Natural killer cell (primary cell): Measurements from ENCODE around the gene GATB. TPM values are rescaled to one million over a fixed set of nuclear protein-coding genes. Genes with fewer than 3 reads are reported as not detected.

Source experiments
- ATAC-seq, 3 donors: fragments of 150-1000 bp in 2 of 3; fragments of 200-7000 bp in 1 of 3; cut with Tn5 transposase; 1 replicate in 1 of 3; 2 replicates in 2 of 3; pipeline ENCODE4 v1.10.0; 2021; ENCODE audit warnings: mild to moderate bottlenecking in 2 of 3, moderate library complexity in 2 of 3
- DNase-seq, 2 donors: peaks; one replicate each; pipeline versions ENCODE4 v3.0.0 to v3.0.0-alpha.2; 2013 to 2021; ENCODE audit warnings: mixed read lengths in 1 of 2
- H3K27ac ChIP-seq: one replicate; pipeline ENCODE4 v1.5.1; 2013; ENCODE audit warnings: mild to moderate bottlenecking, low read length
- H3K27me3 ChIP-seq: one replicate; pipeline ENCODE4 v1.6.1; 2013; ENCODE audit warnings: low read length; ENCODE audit not compliant: control insufficient read depth, insufficient read depth
- H3K36me3 ChIP-seq: one replicate; pipeline ENCODE4 v1.6.1; 2013; ENCODE audit warnings: low read length; ENCODE audit not compliant: control insufficient read depth, insufficient read depth
- H3K4me1 ChIP-seq: one replicate; pipeline ENCODE4 v1.6.1; 2013; ENCODE audit warnings: low read length; ENCODE audit not compliant: control insufficient read depth, insufficient read depth
- H3K4me3 ChIP-seq: one replicate; pipeline ENCODE4 v1.5.1; 2013; ENCODE audit warnings: low read length
- H3K9me3 ChIP-seq: one replicate; pipeline ENCODE4 v1.6.1; 2013; ENCODE audit warnings: low read length; ENCODE audit not compliant: control insufficient read depth, insufficient read depth
- H3K27ac Mint-ChIP-seq, 2 donors: one replicate each; pipeline ENCODE4 v1.8.0; 2022; ENCODE audit warnings: mild to moderate bottlenecking in 2 of 2, mixed read lengths in 2 of 2, moderate library complexity in 1 of 2
- H3K27me3 Mint-ChIP-seq, 2 donors: one replicate each; pipeline ENCODE4 v1.8.0; 2022; ENCODE audit warnings: low read depth in 2 of 2, mixed read lengths in 2 of 2
- H3K36me3 Mint-ChIP-seq: one replicate; pipeline ENCODE4 v1.8.0; 2022; ENCODE audit warnings: mixed read lengths
- H3K4me1 Mint-ChIP-seq, 2 donors: one replicate each; pipeline ENCODE4 v1.8.0; 2022; ENCODE audit warnings: mixed read lengths in 2 of 2
- H3K4me3 Mint-ChIP-seq: one replicate; pipeline ENCODE4 v1.8.0; 2022; ENCODE audit warnings: mild to moderate bottlenecking, moderate library complexity, mixed read lengths
- H3K9me3 Mint-ChIP-seq, 2 donors: one replicate each; pipeline ENCODE4 v1.8.0; 2022; ENCODE audit warnings: mixed read lengths in 2 of 2
- WGBS: methylation state at CpG from one replicate; pipeline ENCODE4 v1.1.7; 2013; ENCODE audit warnings: missing lambda C conversion rate; ENCODE audit not compliant: insufficient coverage; 5-methylcytosine and 5-hydroxymethylcytosine counted together
- intact Hi-C: fragments of 100-400 bp; cut with micrococcal nuclease; formaldehyde crosslinking; loops from one replicate; pipeline ENCODE4 v1.14.2; 2022
- total RNA-seq, 4 donors: library from RNA; stranded (reverse); fragments of 120-200 nt in 1 of 4; gene quantifications; one replicate each; pipeline versions ENCODE4 v1.2.3 to v1.2.4, GENCODE V29; 2013 to 2022
- TF ChIP-seq, protein P1 (sequence below): fragments of 200-600 bp; IDR thresholded peaks from one replicate; pipeline ENCODE4 v1.8.0; 2022; ENCODE audit warnings: antibody characterized with exemption

GATB gene
- total RNA-seq, 3 donors from 2014 or later (not counting 1 experiment from before 2014, with no cell fraction given), result 5.6 to 7.2 (median 6.3) TPM

DNA sequence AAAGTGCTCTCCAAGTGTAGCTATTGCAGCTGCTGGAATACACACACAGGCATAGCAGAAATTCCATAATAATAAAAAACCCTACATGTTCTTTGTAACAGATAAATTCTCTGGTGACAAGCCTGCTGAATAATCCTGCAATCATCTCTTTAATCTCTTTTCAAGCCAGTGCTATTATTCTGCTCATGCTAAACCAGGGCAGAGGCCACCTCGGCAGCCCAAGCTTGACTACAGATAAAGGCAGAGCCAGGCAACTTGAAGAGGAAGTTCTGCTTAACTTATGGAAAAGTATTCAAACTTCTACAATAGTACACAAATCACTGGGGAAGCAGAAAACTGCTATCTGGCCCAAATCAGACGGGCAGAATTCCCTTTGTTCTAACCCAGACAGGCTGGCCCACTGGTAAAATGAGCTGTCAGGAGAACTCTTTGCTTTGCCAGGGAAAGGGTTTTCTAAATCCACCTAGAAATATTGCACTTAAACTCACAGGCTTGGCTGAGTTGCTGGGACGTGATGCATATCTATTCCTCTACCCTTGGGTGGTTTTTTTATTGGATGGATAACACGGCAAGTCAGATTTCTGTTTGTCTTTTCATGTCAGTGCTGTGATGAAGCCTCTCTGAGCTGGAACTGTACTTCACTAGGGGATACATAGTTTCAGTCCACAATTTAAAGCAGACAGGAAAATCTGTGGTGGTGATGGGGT lies 70.5 kb downstream of the GATB start:
- Histone ChIP-seq H3K9me3 (no peaks in the 10 kb centered on the region), H3K27me3 (no peaks in the 10 kb centered on the region), H3K27ac (no peak overlapping the region), H3K4me3 (no peak overlapping the region), H3K4me1 (no peaks in the 10 kb centered on the region), H3K36me3 (peaks cover 7% of the 10 kb centered on the region)
- Mint-ChIP-seq H3K4me1 (no peaks in the 10 kb centered on the region), H3K4me3 (no peak overlapping the region), H3K27me3 (no peaks in the 10 kb centered on the region), H3K9me3 (no peaks in the 10 kb centered on the region), H3K27ac (no peak overlapping the region), H3K36me3 (no peaks in the 10 kb centered on the region)
- DNase-seq (no peak), ATAC-seq (no peak)
- TF ChIP-seq, protein P1, sequence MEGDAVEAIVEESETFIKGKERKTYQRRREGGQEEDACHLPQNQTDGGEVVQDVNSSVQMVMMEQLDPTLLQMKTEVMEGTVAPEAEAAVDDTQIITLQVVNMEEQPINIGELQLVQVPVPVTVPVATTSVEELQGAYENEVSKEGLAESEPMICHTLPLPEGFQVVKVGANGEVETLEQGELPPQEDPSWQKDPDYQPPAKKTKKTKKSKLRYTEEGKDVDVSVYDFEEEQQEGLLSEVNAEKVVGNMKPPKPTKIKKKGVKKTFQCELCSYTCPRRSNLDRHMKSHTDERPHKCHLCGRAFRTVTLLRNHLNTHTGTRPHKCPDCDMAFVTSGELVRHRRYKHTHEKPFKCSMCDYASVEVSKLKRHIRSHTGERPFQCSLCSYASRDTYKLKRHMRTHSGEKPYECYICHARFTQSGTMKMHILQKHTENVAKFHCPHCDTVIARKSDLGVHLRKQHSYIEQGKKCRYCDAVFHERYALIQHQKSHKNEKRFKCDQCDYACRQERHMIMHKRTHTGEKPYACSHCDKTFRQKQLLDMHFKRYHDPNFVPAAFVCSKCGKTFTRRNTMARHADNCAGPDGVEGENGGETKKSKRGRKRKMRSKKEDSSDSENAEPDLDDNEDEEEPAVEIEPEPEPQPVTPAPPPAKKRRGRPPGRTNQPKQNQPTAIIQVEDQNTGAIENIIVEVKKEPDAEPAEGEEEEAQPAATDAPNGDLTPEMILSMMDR, result no peak
- intact Hi-C loops, result no loop called here
- WGBS, result 93% methylated on average over 4 of the region's 4 CpGs

DNA sequence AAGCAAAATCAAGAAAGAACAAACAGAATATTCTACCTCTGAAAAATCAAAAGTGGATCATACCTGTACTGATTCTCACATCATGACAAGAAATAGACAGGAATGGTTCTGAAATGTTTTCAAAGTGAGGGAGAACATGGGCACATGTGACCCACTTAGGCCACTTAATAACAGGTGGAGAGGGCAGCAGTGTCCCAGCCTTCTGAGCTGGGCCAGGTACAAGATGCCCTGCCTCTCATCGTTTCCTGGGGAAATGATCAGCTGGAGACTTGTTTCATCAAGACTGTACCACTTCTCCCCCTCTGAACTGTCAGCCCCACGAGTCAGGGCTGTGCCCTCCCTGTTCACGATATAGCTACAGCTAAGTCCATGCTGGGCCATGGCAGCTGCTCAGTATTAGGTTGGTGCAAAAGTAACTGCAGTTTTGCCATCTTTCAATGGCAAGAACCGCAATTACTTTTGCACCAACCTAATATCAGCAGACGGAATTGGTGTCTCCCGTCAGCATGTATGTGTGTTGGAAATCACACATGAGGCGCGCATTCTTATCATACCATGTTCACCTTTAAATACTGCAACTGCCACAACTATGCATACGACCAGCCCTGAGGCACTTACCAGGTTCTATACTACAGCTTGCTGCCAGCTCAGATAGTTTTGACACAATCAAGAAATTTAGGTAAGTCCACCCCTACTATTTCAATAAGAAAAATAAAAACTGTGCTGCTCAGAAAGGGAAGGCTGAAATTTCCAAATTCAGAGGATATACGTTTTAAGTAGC lies 71.4 kb downstream of the GATB start:
- TF ChIP-seq, protein P1, result no peak
- ATAC-seq (no peak), DNase-seq (no peak)
- Histone ChIP-seq H3K36me3 (peaks cover 7% of the 10 kb centered on the region), H3K4me1 (no peaks in the 10 kb centered on the region), H3K27me3 (no peaks in the 10 kb centered on the region), H3K9me3 (no peaks in the 10 kb centered on the region), H3K27ac (no peak overlapping the region), H3K4me3 (no peak overlapping the region)
- WGBS, result 92% methylated on average over 10 of the region's 10 CpGs
- Mint-ChIP-seq H3K4me1 (no peaks in the 10 kb centered on the region), H3K27ac (peak overlapping the region in 1 of 2 donors; percentile 39), H3K36me3 (no peaks in the 10 kb centered on the region), H3K4me3 (no peak overlapping the region), H3K27me3 (no peaks in the 10 kb centered on the region), H3K9me3 (no peaks in the 10 kb centered on the region)
- intact Hi-C loops, result no loop called here

DNA sequence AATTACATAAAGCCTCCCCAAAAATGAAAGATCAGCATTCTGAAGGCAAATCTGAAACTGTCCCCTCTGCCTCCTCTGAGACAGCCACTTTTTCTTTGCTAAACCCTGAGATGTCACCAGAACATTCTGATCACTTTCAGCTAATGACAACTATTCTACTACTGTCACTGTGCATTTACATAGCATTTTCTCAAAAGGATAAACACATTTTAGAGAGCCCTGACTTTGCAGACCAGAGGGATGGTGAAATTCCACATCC lies 72.1 kb downstream of the GATB start:
- H3K4me3 ChIP-seq, result no peak overlapping the region
- DNase-seq (no peak), ATAC-seq (no peak)
- peaks cover 7% of the 10 kb centered on the region for H3K36me3 ChIP-seq
- H3K9me3 Mint-ChIP-seq, result no peaks in the 10 kb centered on the region
- TF ChIP-seq, protein P1, result no peak
- H3K27ac Mint-ChIP-seq, result peak overlapping the region in 1 of 2 donors; percentile 39
- H3K4me3 Mint-ChIP-seq, result no peak overlapping the region
- no peaks in the 10 kb centered on the region for H3K36me3 Mint-ChIP-seq
- H3K27me3 Mint-ChIP-seq, result no peaks in the 10 kb centered on the region
- H3K4me1 Mint-ChIP-seq, result no peaks in the 10 kb centered on the region
- H3K9me3 ChIP-seq, result no peaks in the 10 kb centered on the region
- intact Hi-C loops, result no loop called here
- no peak overlapping the region for H3K27ac ChIP-seq
- H3K4me1 ChIP-seq, result no peaks in the 10 kb centered on the region
- H3K27me3 ChIP-seq, result no peaks in the 10 kb centered on the region
